T-helper 2 cell treated with Interferon-gamma antibody and Interleukin-4, amounts not matched to agents 100 ng/mL and 5 ng/mL, for 36 hours (primary cell): ENCODE results near the gene TEPSIN. TPM values are rescaled to one million over a fixed set of nuclear protein-coding genes. Genes with fewer than 3 reads are reported as not detected.

Source experiments
- intact Hi-C: fragments of 100-400 bp; cut with micrococcal nuclease; formaldehyde crosslinking; loops from one replicate; pipeline ENCODE4 v1.15.1; 2023
- total RNA-seq: library from RNA; stranded (reverse); gene quantifications from 2 replicates; pipeline ENCODE4 v1.2.3, GENCODE V29; 2022

The TEPSIN gene
- total RNA-seq, 1 donor from 2014 or later: 50.8 TPM

DNA sequence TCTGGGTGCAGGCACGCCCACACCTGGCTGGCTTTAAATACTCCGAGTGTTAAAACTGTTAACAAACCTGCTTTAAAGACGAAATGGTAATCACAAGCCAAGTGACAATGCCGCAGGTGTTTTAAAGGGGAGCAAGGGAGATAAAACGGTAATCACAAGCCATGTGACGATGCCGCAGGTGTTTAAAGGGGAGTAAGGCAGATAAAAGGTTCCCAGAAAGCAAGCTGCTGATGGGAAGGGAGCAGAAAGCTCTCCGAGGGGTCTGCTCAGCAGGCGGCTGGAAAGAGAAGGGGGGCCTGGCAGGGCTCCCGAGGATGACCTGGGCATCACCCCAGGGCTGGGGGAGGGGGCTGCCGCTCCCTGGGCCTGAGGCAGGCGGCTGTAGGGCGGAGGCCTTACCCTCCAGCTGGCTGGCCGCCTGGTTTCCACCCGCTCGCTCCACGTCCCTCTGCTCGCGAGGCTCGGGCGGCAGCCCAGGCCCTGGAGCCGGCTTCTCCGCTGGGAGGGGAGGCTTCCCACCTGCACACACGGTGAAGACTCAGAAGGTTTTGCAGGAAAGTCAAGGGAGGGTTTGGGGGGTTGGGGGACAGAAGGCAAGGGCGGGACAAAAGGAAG lies 12.3 kb upstream of the TEPSIN start:
- intact Hi-C loops: loop anchor here (5.0 kb wide), 2 partner anchors 46 to 351 kb away; partner anchors contain the start of gene SLC38A10

DNA sequence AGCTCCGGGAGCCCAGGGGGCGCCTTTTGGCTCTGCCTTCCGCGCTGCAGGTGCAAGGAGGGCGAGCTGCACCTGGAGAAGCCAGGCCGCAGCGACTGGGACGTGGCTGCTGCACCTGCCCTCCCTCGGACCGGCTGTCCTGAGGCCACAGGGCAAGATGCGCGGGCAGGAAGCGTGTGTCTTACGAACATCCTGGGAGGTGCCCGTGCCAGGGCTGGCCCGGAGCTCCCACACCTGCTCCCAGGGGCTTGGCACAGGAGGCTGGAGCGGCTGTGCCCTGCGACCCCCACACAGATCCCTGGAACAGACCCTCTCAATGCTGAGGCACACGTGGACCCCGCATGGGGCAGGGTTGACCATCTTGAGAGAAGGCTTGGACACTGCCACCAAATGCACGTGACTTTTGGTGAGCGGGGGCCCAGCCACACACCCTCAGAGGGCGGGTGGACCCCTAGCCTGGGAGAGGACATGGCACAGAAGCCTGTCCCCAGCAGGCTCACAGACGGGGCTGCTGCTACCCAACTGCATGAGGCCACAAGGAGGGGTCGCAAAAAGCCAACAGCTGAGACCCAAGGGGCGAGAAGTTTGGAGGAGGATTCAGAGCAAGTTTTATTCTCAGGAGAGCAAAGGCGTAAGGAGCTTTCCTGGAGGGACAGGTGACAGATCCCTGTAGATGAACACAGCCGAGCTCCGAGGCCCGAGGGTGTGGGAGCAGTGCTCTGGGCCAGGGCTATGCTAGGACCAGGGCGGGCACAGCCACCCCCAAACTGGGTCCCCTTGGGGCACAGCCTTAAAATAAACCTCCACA lies 11.6 kb upstream of the TEPSIN start:
- intact Hi-C loops: loop anchor here (5.0 kb wide), 2 partner anchors 47 to 352 kb away; partner anchors contain the start of gene SLC38A10

DNA sequence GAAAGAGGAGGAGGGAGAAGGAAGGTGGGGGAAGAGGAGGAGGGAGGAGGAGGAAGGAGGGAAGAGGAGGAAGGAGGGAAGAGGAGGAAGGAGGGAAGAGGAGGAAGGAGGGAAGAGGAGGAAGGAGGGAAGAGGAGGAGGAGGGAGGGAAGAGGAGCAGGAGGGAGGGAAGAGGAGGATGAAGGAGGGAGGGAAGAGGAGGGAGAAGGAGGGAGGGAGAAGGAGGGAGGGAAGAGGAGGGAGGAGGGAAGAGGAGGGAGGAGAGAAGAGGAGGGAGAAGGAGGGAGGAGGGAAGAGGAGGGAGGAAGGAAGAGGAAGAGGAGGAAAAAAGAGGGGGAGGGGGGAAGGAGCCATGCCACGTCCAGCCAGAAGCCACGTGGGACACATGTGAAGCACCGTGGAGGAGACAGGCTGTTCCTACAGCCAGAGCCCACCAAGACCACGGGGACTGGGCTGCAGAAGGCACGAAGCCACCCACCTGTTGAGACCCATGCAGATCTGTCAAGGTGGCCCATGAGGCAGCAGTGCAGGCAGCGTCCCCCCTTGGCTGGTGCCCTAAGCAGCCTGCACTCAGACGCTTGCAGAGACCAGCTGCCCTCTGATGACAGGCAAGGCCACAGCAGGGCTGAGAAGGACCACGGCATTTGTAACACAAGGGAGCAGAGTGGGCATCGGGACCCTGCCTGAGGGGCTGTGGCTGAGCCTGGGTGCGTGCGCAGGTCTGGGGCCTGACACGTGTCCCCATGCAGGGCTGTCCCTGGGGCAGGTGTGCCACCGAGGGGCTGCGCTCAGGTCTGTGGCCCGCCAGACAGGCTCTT lies 10.6 kb upstream of the TEPSIN start:
- intact Hi-C loops: loop anchor here (5.0 kb wide), 2 partner anchors 48 to 353 kb away; partner anchors contain the start of gene SLC38A10

DNA sequence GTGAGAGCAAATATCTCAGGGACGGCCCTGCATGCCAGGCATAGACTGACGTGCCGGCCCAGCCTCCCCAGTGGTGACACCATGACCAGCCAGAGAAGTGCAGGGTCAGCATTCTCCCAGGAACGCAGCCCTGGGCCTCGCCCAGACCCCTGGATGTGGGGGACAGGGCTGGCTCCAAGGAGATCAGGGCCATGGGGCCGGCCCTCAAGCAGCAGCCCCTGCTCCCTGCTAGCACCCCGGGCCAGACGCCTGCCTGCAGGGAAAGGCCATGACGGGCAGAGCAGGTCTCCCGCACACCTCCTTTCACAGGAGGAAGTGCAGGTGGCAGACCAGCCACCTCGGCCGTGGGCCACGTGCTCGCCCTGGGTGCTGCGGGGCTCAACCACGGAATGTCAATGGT lies 9.8 kb upstream of the TEPSIN start:
- intact Hi-C loops: no loop called here

DNA sequence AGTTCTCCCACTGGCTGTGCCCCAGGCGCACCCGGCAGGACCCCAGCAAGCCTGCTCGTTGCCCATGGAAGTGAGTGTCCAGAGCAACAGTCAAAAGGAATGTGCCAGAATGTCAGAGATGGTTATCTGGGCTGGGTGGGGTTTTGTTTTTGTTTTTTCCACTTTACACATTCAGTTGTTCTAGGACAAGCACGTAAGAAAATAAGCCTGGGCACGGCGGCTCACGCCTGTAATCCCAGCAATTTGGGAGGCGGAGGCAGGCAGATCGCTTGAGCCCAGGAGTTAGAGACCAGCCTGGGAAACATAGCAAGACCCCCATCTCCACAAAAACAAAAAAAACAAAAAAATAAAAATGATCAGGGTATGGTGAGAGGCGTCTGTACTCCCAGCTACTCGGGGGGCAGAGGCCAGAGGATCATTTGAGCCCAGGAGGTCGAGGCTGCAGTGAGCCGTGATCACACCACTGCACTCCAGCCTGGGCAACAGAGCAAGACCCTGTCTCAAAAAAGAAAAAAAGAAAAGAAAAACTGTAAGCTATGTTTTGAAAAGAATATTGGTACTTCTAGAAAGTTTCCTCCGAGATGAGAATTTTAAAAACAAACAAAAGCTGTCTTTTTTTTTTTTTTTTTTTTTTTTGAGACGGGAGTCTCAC lies 8.6 kb upstream of the TEPSIN start:
- intact Hi-C loops: no loop called here

DNA sequence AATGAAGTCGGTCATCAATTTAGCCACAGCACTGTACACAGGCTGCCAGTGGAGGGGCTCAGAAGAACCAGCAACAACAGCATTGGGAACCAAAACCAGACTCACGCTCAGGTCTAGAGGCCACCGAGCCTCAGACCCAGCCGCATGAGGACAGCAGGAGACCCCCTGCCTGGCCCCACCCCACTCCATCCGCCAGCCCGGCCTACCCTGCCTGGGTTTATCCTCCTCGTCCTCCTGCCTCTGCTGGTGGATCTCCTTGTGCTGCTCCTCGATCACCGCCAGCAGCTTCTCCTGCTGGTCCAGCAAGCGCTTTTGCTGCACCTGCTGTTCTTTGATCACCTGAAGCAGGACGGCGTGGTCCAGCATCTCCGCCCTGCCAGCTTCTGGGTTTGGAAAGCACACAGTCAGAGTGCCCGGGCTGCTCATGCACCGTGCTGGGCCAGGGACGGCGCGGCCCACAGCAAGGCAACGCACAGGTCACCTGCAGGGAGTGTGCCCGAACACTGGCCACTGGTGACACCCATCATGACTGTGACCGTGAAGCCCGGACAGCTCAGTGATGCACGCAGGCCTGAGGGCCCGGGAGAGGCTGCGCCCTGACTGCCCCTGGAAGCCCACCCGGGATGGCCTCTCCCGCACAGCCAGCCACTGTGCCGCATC lies 8.0 kb upstream of the TEPSIN start:
- intact Hi-C loops: no loop called here

DNA sequence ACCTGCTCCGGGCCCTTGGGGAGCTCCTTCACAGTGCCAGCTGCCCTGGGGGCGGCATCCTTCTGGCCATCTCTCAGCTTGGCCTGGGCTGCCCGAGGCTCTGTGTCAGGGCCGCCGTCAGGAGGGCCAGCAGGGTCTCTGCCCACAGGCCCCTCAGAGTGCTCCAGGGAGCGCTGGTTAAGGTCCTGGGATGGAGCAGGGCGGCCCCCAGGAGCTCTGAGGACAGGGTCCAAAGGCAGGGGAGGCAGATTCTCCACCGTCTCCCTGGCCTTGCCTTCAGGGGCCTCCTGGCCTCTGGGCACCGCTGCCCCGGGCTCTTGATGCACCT lies 7.5 kb upstream of the TEPSIN start:
- intact Hi-C loops: no loop called here

DNA sequence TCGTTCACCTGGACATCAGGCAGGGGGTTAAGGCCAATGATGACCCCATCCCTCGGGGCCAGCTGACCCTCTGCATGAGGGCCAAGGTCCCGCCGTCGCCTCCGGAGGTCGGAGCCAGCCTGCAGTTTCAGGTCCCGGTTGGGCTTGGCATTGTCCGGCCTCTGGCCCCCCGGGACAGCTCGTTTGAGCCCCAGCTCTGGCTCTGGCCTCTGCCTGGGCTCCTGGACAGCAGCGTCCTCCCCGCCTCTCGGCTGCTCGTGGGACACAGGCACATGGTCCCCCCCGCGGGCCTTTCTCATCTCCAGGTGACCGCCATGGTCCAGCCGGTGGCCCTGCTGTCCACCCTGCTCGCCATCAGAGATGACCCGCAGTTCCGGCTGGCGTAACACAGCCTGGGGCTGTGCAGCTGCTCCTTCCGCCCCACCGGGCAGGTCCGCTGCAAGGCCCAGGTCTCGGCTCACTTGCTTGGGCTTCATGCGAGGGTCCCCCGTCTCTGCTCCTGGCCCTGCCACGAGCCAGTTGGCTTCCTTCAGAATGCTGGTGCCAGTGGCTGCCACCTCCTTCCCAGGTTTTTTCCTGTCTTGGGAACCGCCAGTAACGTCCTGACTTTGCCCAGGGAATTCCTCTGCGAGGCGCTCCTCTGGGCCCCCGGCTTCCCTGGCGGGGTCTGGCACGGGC lies 6.9 kb upstream of the TEPSIN start:
- intact Hi-C loops: no loop called here

DNA sequence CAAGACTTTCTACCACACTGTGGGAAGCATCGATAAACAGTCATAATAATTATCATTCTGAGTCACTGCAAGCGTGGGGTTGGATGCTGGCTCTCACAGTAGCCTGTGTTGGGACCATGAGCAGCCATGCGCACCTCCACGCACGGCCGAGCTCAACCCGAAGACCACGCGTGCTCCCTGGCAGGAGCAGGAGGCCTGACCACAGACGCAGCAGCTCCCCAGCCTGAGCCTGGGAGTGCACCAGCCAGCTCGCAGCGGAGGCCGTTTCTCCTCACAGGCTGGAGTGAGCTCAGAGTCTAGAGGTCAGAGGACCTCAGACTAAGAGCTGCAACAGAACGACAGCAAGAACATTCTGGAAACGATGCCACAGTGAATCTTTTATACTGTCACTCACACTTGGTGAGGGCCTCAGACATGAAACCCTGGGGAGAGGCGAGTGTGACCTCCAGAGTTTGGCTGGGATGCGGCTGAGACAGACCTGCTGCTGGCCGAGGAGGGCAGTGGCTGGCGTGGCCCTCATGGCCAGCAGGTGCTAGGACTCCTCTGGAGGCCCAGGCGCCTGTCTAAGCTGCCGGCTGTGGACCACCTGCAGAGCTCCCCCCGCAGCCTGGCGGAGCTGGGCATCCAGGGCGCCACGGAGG lies 6.3 kb upstream of the TEPSIN start:
- intact Hi-C loops: no loop called here

DNA sequence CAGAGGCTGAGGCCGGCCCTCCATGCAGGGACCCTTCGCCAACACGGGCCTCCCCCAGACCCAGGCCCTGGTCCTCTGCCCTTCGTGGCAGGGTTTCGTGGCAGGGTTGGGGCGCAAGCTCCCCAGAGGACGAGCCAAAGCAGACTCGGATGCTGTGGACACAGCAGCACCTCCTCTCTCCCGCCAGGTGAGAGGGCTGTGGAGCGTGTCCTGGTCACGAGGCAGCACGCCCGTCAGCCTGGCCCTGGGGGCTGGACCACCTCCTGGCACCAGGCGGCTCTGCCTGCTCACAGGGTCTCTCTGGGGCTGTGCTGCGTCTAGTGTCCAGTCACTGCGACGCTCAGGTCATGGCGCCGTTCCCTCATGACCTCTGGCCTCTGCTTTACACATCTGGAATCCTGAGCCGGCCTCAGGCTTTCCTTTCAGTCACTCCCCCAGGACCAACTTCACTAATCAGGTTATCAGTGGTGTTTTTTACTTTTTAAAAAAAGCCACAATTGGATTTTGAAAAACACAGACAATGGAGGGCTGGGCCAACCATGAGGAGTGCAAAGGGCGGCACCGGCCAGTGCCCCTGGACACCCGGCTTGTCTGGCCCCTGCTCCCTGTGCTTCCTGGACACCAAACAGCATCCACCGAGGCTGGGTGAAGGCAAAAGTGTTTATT lies 5.6 kb upstream of the TEPSIN start:
- intact Hi-C loops: loop anchor here (5.0 kb wide), 1 partner anchor 102 kb away; no protein-coding TSS in a partner anchor

DNA sequence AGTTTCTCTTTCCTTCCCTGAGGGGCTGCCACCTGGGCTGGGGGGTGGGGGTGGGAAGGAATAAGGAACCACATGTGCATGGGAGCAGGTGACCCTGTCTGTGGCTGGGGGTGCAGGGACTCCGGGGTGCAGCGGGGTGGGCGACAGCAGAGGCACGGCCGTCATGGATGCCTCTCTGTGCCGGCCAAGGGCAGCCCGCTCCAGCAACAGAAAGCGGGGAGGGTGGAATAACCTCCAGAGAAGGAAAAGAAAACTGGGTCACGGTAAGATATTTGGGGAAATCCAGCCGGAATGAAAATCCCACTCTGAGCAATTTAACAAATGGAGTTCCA lies 4.4 kb upstream of the TEPSIN start:
- intact Hi-C loops: loop anchor here (5.0 kb wide), 1 partner anchor 101 kb away; no protein-coding TSS in a partner anchor

DNA sequence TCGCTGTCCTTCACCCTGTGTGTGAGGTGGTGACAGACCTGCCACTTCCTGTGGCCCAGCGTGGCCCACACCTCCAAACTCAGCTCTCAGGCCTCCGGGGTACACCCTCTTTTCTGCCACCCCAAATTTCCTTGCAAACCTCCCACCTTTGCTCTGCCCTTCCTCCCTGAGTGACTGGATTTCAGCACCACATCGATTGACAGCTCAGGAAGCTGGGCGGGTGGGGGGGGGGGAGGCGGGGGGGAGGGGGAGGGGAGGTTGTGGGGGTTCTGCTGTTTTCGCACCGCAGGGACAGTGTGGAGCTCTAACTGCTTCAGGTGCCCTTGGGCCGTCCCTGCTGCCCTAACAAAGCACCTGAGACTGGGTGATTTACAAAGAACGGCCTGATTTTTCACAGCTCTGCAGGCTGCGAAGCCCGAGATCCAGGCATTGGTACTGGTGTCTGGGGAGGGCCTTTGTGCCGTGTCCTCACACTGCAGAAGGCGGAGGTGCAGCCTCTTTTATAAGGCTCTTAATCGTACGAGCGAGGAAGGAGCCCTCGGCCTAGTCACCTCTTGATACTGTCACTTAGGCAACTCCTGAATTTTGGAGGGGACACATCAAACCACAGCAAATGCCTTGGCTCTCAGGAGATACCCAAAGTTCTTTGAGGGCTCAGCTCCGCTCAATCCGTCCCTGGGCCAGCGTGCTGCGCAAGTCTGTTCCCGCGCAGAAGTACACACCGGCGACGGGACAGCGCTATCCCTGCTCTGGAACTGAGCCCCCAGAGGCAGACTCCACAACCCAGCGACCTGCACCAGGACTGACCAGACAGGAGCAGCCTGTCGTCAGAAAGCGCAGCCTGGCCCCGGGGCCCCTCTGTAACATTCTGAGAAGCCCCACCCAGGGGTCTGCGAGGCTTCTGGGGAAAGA lies 3.8 kb upstream of the TEPSIN start:
- intact Hi-C loops: loop anchor here (5.0 kb wide), 1 partner anchor 100 kb away; no protein-coding TSS in a partner anchor

DNA sequence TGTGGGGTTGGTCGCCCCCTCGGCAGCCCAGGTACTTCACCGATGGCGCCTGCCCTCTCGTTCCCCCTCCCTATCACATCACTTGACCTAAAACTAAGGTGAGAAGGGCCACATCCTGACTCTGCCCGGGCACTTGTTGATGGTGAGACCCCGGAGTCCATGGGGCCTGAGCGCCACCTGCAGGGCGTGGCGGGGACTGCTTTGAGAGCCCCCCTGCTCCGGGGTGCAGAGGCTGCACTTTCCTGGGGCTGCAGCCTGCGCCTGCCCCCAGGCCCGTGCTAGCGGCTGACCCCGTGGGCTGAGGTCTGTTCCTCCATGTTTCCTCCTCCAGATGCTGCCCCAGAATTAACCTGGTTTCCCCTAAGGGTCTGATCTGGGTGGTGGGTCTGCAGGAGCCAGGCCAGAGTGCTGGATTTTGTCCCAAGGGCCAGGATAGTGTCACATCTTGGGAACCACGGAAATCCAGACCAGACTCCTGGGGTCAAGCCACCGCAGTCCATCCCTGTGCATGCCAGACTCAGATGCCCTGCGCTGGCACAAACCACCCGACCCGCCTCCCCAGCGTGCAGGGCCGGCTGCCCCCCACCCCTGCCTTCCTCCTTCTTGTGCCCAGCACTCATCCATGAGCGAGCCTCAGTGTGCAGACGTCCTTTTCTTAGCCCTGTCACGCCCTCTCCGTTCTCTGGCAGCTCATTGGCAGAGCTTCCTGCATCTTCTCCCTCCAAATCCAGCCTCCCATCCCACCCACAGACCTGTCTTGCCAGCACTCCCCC lies 3.0 kb upstream of the TEPSIN start:
- intact Hi-C loops: loop anchor here (5.0 kb wide), 1 partner anchor 100 kb away; no protein-coding TSS in a partner anchor

DNA sequence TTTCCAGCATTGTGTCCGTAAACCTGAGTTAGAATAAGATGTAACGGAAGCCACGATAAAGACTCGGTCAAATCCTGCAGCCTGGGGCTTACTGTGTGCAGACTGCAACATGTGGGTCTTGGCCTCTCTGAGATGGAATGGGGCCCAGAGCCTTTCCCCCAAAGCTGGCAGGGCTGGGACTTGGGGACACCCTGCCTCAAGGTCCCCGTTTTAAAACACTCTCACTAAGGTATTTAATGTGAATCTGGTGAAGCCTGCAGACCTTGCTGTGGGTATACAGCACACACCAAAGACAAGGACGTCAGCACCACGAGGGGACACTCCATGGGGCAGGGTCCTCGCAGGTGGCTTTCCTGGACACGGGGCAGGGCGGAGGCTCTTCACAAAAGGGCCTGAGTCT lies 2.3 kb upstream of the TEPSIN start:
- intact Hi-C loops: loop anchor here (5.0 kb wide), 1 partner anchor 99 kb away; no protein-coding TSS in a partner anchor

DNA sequence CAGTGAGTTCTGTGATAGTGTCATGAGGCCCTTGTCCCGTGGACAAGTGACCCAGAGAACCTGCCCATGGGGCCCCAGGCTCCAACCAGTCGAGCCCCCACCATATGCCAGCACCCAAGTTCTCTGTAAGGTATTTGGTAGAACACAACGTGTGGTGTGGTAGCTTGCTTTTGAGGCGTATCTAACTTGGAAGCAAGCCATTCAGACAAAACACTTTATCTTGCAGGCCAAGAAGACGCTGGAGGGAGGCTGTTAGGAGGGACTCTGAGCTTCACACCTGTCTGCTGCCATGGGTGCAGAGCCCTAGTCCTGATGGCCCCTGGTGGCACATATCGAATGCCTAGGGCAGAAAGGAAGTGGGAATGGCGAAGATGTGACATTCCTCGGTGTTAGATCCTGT lies 1.9 kb upstream of the TEPSIN start:
- intact Hi-C loops: loop anchor here (5.0 kb wide), 1 partner anchor 98 kb away; no protein-coding TSS in a partner anchor

DNA sequence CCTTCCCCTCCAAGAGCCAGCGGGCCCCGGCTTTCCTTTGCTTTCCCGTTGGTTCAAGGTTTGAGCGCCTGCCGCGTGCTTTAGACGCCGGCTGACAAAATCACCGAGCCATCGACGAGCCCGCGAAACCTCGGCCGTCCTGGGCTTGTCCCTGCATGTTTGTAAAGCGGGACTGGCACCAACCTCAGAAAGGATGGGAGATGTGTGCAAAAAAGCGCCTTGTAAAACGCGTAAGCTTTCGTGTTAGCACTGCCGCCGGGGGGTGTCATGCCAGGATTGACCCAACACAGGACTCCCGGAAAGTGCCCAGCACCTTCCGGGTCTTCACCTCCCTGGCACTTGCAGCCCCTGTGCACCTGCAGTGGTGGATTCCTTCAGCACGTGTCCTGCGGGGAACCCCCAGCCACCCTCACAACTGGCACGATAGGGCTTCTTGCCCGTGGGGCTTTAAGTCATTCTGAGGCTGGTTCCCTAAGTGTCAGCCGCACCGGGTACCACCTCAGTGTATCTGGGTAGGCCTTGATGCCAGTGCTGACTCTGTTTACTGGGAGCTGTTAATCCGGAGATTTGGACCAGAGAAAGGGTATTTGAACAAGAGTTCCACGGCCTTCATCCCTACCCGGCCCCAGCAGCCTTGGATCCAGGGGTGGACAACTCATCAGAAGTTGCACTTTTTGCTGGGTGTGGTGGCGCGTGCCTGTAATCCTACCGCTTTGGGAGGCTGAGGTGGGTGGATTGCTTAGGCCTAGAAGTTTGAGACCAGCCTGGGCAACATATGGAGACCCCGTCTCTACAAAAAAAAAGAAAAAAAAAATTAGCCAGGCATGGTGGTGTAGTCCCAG lies 1.1 kb upstream of the TEPSIN start:
- intact Hi-C loops: loop anchor here (1.0 to 5.0 kb wide), 3 partner anchors 17 to 98 kb away; partner anchors contain the start of gene SLC38A10
